ENCODE results near the gene SMAGP. TPM values are rescaled to one million over a fixed set of nuclear protein-coding genes. Genes with fewer than 3 reads are reported as not detected.

Gene SMAGP
- total RNA-seq, 1 donor: 29.3 TPM

GRCh38 chr12:51242876-51243275, 27.3 kb downstream of the SMAGP start:
- H3K4me3 ChIP-seq (ENCODE audit: low read depth, low read length): no peak overlapping the region
- no peak for DNase-seq (ENCODE audit: low read depth)
- no peak for TF ChIP-seq CTCF (IDR thresholded peaks at IDR 0.05; ENCODE audit: insufficient read depth, low read length)

GRCh38 chr12:51242120-51242519, 28.1 kb downstream of the SMAGP start:
- no peak overlapping the region for H3K4me3 ChIP-seq (ENCODE audit: low read depth, low read length)
- no peak for DNase-seq (ENCODE audit: low read depth)
- no peak for TF ChIP-seq CTCF (IDR thresholded peaks at IDR 0.05; ENCODE audit: insufficient read depth, low read length)

- TF ChIP-seq CTCF (IDR thresholded peaks at IDR 0.05; ENCODE audit: insufficient read depth, low read length): no peak
- peak; percentile 36 for DNase-seq (ENCODE audit: low read depth)
Observed at GRCh38 chr12:51240971-51241370, 29.2 kb downstream of the SMAGP start.

GRCh38 chr12:51238510-51239334, 31.5 kb downstream of the SMAGP start, which contains the start of gene DAZAP2:
Gene DAZAP2 (plus strand): TSS chr12:51238826. CDS start chr12:51238908, 82 bp downstream.
- peak; percentile 94 for DNase-seq (ENCODE audit: low read depth)
- peak within 1 kb of the TSS; percentile 100 for H3K4me3 ChIP-seq (ENCODE audit: low read depth, low read length)
- TF ChIP-seq CTCF (IDR thresholded peaks at IDR 0.05; ENCODE audit: insufficient read depth, low read length): peak; percentile 47

More at GRCh38 chr12:51240971-51241370, 29.2 kb downstream of the SMAGP start:
- H3K4me3 ChIP-seq (ENCODE audit: low read depth, low read length): no peak overlapping the region

GRCh38 chr12:51238037-51238509, 32.1 kb downstream of the SMAGP start:
- no peak for TF ChIP-seq CTCF (IDR thresholded peaks at IDR 0.05; ENCODE audit: insufficient read depth, low read length)
- peak overlapping the region; percentile 80 for H3K4me3 ChIP-seq (ENCODE audit: low read depth, low read length)
- DNase-seq (ENCODE audit: low read depth): no peak

GRCh38 chr12:51234530-51234929, 35.7 kb downstream of the SMAGP start:
- no peak for DNase-seq (ENCODE audit: low read depth)
- no peak overlapping the region for H3K4me3 ChIP-seq (ENCODE audit: low read depth, low read length)
- no peak for TF ChIP-seq CTCF (IDR thresholded peaks at IDR 0.05; ENCODE audit: insufficient read depth, low read length)
